Astrocyte of the hippocampus (primary cell): Measurements from ENCODE around the gene ACOX1.

Source experiments
- DNase-seq: peaks from one replicate; pipeline ENCODE4 v3.0.0; 2011; ENCODE audit warnings: low read depth, low spot score

The ACOX1 gene

DNA sequence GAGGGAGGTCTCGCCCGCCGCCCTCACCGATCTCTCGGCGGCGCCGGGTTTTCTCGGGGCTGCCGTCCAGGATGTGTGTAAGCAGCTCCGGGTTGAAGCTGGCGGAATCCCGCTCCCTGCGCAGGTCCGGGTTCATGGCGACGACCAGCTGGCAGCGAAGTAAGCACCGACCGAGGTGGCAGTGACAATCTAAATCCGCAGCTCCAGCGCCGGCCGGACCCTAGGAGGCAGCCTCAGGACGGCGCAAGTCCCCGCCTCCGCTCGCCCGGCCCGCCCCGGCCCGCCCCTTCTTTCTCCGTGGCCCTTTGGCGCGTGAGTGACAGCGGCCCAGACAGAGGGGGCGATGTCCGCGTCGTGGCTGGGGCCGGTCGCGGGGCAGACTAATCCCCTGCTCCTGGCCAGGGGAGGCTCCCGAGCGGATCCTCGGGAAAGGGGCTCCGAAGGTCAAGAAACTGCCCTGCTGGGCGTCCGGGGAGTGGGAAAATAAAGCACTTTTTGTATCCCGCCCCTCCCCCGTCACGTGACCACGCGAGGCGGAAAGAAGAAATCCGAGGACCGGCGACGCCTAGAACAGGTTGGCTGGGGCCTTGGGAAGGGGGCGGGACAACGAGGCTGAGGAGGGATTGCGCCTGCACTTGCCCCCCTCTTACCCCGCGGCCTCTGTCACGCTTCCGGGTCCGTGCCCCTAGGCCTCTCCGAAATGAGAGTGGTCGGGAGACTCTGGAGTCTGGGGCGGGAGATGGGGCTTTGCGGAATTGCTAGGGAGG, at the start of gene ACOX1, which contains the start of gene TEN1:
ACOX1 (minus strand) TSS at position 229 of the 767 bp plus-strand sequence; CDS start at position 136, 93 bp downstream.
TEN1 (plus strand) TSS at position 303 of the 767 bp plus-strand sequence. CDS start 6,953 bp downstream, outside the sequence.
- DNase-seq = peak; percentile 98

DNA sequence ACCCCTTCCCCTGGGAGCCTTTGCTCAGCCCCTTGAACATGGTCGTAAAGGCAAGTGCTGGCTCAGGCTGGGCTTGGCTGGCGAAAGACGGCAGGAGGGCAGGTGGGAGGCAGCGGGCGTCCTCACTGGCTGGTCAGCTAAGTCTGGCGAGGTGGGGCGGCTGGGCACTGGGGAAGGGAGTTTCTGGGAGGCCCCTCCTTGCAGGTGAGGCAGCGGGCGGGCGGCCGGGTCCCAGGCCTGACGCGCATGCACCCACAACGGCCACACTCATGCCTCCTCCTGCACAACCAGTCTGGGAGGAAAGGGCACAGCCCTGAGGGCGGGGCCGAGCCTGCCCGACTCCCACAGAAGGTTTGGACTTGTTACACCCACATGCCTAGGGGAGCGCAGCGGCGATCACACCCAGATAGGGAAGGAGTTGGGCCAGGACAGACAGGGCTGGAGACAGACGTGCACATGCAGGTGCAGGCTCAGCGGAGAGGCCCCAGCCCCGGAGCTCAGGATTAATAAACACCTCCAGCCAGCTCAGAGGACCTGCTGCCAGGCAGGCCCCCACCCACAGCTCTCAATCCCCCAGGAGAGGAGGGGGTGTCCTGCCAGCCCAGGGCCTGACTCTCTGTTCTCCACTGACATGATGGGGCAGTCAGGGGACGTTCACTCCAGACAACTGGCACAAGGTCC, 48.3 kb upstream of the ACOX1 start, which contains the start of gene EVPL:
EVPL (minus strand) TSS at position 148 of the 681 bp plus-strand sequence; CDS start at position 40, 108 bp downstream.
- DNase-seq = no peak

DNA sequence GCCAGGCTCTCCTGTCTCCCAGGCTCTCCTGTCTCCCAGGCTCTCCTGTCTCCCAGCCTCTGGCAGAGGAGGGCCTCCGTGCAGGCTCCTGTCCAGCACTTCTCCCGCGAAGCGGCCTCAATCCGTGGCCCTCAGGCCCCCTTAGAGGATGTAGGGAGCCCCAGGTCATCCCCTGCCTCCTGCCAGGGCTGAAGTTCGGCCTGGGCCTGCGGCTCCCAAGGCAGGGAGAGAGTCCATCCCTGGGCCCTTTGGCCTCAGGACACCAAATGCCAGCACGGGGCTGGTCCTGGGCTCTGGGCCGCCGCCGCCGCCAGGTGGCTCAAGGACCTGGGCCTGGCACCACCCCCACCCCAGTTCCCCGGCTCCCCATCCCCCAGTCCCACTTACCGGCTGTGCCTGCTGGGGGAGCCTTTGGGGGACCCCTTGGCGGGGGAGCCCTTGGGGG, 47.8 kb upstream of the ACOX1 start:
- no peak for DNase-seq

DNA sequence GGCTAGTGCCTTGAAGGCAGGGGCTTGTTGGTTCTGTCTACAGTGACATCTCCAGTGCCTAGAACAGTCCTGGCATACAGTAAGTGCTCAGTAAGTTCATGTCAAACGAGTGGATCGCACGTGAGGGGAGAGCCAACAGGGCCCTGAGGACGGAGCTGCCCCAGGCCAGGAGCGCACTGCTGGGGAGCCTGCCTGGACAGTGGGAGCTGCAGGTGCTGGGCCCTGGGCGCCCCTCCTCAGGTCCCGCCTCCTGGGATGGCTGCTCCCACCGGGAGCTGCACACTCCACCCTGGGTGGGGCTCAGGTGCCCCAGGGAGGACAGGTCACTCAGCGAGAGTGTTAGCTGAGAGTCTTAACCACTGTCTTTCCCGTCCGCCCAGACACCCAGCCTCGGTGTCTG, 46.3 kb upstream of the ACOX1 start:
- no peak for DNase-seq

DNA sequence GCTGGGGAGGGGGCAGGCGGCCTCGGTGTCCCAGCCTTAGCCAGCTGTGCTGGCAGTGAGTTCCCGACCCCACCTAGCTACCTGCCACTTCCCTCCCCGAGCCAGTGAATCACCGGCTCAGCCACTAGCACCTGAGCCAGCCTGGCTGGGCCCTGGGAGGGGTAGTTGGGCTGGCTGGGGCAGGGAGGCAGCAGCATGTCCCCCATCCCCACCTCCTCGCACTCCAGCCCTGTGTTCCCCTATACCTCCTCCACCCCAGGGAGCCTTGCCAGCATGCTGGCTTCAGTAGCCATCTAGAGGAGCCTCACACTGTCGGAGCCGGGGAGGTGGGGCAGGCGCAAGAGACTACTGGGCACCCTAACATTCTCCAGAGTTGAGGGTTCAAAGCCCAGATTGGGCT, 45.4 kb upstream of the ACOX1 start:
- no peak for DNase-seq

DNA sequence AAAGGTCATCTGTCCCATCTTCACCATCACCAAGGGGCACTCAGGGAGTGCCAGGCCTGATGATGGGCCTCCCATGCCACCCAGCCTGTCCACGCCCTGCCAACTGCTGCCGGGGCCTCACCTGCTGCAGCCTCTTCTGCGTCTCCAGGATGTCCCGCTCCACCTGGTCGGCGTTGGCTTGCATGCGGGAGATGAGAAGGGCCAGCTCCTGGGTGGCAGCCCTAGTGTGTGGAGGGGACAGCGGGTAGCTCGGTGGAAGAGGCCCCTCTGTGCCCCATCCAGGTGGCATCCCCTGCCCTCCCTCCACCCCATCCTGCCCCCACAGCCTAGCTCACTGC, 44.9 kb upstream of the ACOX1 start:
- DNase-seq = no peak

DNA sequence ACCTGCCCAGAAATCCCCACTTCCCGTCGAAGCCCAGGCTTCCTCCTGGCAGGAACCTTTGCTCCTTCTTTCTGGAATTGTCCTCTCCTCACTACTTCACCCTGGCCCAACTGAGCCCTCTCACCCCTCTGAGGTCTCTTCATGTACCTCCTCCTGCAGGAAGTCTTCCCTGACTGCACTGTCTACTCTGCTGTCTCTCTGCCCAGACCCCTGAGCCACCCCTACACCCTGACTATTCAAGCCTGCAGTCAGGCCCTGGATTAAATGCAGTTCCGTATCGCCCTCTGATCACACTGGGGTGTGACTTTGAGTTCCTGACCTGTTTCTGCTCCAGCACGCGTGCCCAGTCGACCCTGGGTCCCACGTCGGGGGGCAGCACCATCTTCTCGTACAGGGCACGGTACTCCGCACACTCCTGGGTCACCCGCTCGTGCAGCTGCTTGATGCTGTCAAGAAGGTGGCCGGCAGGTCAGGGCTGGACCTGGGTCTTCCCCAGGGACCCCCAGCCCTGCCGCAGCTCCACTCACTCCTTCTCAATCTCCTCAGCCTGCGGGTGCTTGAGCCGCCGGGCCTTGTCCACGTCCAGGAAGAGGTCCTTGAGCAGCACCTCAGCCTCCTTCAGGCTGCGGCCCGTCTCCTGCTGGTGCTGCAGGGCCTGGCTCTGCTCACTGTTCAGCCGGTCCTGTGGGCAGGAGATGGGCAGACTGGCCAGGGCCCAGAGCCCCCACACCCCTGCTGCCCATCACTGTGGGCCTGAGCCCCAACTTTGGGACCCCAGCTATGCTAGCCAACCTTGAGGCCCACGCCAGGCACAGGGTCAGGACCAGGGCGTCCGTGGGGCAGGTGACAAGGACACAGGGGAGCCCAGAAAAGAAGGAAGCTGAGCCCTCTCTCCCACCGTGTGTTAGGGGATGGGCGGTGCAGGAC, 44.3 kb upstream of the ACOX1 start:
- no peak for DNase-seq

DNA sequence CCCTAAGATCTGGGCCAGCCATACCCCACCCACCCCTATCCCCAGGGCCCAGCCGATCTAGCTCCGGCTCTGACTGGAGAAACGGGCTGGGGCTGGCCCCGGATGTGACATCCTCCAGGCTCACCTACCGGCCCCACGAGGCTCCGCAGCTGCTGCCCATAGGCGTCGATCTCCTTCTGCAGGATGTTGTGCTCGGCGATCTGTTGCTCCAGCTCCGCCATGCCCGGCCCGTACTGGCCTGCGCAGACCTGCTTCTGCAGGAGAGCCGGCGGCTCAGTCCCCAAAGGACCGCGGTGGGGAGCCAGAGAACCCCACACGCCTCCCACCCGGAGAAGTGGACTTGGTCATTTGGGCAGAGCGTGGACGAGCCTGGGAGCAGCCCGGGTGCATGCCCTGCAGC, 43.3 kb upstream of the ACOX1 start:
- no peak for DNase-seq

DNA sequence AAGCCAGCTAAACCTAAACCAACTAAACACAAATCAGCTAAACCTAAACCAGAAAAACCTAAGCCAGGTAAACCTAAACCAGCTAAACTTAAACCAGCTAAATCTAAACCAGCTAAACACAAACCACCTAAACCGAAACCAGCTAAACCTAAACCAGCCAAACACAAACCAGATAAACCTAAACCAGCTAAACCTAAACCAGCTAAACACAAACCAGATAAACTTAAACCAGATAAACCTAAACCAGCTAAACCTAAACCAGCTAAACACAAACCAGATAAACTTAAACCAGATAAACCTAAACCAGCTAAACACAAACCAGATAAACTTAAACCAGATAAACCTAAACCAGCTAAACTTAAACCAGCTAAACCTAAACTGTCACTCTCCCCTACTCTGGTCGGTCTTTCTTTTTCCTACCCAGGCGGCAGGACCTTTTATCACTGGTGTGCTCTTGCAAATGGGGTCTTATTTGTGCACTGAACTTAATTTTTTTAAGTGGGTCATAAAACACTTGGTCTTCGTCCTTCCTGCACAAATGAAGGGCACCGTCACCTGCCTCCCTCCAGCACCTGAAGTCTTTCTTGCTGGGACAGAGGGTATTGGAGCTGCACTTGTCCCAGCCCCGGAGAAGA, 41.0 kb upstream of the ACOX1 start:
- no peak for DNase-seq

DNA sequence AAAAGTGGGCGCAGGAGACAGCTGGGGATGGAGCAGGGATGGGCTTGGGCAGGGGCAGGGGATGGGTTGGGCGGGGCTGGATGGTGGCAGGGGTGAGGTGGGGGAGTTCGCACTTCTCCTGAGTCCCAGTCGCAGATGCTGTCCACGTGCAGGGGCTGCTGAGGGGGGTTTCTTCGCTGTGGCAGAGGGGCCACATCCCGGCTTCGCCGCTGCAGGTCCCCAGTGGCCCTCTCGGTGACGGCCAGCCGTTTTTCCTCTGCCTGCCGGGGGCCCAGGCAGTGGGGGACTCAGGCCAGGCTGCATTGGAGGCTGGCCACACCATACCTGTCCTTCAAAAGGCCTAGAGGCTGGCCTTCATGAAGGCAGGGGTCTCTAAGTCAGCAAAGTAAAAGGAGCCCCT, 39.8 kb upstream of the ACOX1 start:
- DNase-seq = no peak

DNA sequence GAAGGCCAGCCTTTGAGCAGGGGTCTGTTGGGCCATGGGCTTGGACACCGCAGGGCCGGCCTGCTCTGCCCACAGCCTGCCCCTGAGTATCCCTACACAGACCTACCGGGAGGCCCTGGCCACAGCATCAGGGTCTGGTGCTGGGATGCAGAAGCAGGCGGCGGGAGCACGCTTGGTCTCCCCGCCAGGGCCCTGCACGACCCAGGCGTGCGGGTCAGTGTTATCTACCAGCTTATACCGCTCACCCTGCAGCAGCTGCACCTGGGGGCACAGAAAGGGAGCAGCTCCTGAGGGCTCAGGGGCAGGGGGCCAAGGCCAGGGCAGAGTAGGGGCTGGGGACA, 39.3 kb upstream of the ACOX1 start:
- no peak for DNase-seq

DNA sequence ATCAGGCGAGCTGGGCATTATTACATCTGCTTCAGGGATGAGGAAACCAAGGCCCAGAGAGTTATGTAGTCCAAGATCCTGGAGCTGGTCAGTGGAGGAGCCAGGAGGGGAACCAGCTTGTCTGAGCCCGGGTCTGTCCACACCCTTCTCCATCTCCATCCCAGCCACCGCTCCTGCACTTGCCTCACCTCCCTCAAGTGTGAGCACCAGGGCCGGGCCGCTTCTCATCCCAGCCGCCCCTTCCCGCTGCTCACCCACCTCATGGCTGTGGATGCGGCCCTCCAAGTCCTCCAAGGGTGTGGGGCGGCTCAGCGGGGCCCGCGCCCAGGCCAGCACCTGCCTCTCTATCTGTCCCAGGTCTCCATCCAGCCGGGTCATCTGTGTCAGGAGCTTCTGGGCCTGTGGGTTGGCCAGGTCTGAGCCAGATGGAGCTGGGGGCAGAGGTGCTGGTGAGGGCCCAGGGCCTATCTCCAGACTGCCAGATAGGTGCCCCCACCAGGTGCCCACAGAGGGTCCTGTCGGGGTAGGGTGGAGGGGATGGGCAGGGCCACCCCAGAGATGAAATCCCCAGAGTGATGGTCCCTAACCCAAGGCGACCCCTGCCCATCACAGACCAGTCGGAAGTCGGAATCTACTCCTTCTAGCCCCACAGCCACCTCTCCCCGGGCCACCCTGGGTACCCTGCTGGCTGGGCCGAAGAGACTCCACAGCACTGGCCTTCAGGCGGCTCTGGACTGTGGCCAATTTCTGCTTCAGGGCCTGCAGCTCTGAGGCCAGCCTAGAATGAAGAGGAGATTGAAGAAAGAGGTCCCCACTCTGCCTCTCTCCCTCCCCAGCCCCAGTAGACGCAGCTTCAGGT, 38.7 kb upstream of the ACOX1 start:
- DNase-seq = no peak

DNA sequence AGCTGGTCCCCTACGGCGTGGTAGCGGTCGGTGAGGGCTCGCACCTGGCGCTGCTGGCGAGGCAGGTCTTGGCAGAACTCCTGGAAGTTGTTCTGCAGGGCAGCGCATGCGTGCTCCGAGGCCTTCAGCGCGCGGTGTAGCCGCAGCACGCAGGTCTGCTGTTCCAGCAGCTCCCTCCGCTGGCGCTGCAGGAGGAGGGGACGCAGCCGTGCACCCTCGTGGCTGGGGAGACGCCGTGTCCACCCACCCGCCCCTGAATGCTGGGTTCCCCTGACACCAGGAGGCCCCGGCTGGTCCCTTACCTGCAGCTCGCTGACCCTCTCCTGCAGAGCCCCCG, 35.9 kb upstream of the ACOX1 start:
- no peak for DNase-seq

DNA sequence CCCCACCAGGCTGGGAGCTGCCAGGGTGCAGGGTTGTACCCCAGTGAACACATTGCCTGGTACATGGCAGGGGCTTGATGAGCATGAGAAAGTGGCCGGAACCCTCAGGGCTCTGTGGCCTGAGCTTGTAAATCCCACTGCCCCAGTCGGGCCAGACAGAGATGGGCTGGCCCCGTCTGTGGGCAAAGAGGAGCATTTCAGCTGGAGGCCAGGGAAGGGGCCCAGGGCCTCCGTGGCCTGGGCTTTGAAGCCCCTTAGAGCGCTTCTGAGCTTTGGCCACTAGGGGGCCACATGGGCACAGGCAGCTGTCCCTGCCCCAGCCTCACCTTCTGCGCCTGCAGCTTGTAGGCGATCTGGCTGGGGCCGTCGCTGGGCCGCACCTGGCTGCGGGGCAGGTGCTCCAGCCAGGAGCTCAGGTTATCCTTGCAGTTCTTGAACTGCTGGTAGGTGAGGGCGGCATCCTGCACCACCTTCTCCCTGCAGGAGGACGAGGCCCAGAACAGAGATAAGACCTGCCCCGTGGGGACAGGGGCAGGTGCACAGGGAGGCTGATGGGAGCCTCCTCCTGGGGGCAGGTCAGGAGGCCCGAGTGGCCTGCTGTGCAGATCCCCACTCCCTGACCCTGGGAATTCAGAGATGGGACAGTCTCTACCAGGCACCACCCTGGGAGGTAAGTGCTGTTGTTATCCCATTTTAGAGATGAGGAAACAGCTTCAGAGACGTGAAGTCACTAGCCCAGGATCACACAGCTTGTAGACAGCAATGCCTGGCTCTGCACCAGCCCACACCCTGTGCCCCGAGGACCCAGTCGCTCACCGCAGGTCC, 35.3 kb upstream of the ACOX1 start:
- DNase-seq = peak; percentile 83

DNA sequence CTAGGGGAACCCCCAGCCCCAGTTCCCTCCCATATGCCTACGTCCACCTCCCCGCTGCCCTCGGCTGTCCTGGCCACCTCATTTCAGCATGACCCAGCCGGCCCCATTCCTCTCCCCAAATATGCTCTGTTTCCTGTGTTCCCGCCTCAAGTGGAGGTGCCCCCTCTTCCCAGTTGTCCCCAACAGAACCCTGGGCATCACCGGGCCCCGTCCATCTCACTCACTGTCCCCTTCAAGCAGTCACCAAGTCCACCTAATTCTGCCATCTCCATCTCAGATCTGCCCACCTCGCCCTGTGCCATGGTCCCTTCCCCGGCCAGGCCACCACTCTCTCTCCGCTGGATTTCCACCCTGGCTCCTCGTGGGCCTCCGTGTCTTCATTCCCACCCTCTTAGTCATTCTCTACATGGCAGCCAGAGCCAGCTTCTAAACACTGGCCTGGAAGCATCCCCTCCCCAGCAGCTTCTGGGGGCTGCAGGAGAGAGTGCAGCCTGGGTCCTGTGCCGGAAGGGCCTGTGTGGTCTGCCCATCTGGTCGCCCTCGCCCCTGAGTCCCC, 34.5 kb upstream of the ACOX1 start:
- no peak for DNase-seq

DNA sequence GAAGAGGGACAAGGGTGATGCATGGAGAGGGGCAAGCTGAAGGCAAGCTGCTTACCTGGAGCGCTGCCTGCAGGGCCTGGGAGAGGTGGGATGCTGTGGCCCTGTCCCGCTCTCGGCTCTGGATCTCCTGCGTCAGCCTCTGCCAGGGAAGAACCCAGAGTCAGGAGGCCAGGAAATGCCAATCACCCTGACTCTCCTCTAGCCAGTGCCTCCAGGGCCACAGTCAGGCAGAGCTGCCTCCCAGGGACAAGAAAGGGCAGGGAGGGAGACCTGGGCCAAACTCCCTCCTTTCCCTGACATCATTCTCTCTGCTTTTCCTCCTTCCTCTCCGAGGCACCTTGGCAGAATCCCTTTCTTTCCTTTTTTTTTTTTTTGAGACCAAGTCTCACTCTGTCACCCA, 33.0 kb upstream of the ACOX1 start:
- DNase-seq = no peak

DNA sequence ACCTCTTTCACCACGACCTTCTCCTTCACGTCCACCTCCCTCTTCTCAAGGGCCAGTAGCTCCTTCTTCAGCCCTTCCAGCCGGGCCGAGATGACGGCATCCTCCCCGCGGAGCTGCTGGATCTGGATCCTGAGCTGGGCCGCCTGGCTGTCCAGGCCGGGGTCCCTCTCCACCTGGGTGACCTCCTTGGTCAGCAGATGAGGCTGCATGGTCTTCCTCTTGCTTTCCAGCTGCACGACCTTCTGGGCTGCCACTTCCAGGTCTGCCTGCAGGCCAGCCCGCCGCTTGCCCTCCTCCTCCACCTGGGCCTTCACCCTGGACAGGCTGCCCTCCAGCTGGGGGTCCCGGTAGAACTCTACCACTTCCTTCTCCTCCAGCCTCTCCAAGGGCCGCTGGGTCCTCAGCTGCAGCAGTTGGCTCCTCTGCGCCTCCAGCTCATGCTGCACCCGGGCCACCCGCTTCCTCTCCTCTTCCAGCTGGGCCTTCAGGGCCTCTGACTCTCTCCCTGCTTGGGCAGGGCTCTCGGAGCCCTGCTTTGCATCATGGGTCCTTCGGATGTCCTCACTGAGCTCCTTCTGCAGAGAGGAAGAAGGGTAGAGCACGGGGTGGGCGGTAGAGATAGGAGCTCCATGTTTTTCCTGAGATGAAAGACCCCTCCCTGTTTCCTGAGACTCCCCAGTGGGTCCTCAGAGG, 31.1 kb upstream of the ACOX1 start:
- no peak for DNase-seq

DNA sequence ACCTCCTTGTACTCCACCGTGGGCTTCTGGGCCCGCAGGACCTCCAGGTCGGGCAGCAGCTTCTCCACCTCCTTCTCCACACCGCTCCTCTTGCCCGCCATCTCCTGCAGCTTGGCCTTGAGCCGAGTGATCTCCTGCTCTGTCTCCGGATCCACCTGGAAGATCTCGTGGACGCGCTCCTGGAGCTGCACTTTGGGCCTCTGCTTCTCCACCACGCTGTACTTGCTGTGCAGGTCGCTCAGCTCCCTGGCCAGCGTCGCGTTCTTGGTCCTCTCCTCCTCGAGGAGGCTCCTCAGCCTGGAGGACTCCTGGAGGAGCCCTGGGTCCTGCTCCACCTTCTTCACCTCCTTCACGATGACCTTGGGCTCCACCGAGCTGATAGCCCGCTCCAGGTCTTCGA, 30.5 kb upstream of the ACOX1 start:
- DNase-seq = no peak
